Gastroesophageal sphincter (tissue), 4 donors: ENCODE results near the gene YAP1. TPM values are rescaled to one million over a fixed set of nuclear protein-coding genes. Genes with fewer than 3 reads are reported as not detected.

Source experiments
- ATAC-seq: fragments of 150-250 bp; one replicate; pipeline ENCODE4 v1.9.1; 2016; ENCODE audit warnings: mild to moderate bottlenecking, moderate library complexity
- H3K27ac ChIP-seq, 4 donors: fragments of 200-600 bp; sonication (generic) in 3 of 4; 1 replicate in 3 of 4; 2 replicates in 1 of 4; pipeline ENCODE4 v1.5.1; 2016 to 2019
- H3K27me3 ChIP-seq: fragments of 200-600 bp; sonication (generic); one replicate; pipeline ENCODE4 v1.5.1; 2019
- H3K36me3 ChIP-seq, 2 donors: fragments of 200-600 bp; sonication (generic); one replicate each; pipeline ENCODE4 v1.5.1; 2019; ENCODE audit warnings: control low read depth in 1 of 2
- H3K4me1 ChIP-seq, 3 donors: fragments of 200-600 bp; sonication (generic); 1 replicate in 2 of 3; 2 replicates in 1 of 3; pipeline ENCODE4 v1.5.1; 2016 to 2019; ENCODE audit warnings: control low read depth in 2 of 3
- H3K4me3 ChIP-seq, 2 donors: fragments of 200-600 bp; sonication (generic); one replicate each; pipeline ENCODE4 v1.5.1; 2019; ENCODE audit warnings: mild to moderate bottlenecking in 1 of 2, moderate library complexity in 1 of 2
- H3K9me3 ChIP-seq, 3 donors: fragments of 200-600 bp; sonication (generic); one replicate each; pipeline ENCODE4 v1.5.1; 2017 to 2019; ENCODE audit warnings: control low read depth in 2 of 3
- CTCF ChIP-seq, 4 experiments: fragments of 200-600 bp in 2 of 4; fragments of 450-650 bp in 2 of 4; sonication (generic) in 1 of 4; IDR thresholded peaks; one replicate each; pipeline ENCODE4 v1.5.1; 2017 to 2019; ENCODE audit warnings: antibody characterized with exemption in 4 of 4, mild to moderate bottlenecking in 2 of 4, moderate library complexity in 2 of 4
- EP300 ChIP-seq: sonication (generic); formaldehyde crosslinking; IDR thresholded peaks from one replicate; pipeline ENCODE4 v1.6.1; 2017; ENCODE audit warnings: antibody characterized with exemption, mild to moderate bottlenecking
- POLR2A ChIP-seq, 2 donors: fragments of 450-650 bp; IDR thresholded peaks; one replicate each; pipeline ENCODE4 v1.6.1; 2017; ENCODE audit warnings: antibody characterized with exemption in 2 of 2, mild to moderate bottlenecking in 2 of 2, moderate library complexity in 1 of 2
- POLR2AphosphoS5 ChIP-seq: sonication (generic); formaldehyde crosslinking; IDR thresholded peaks from one replicate; pipeline ENCODE4 v1.6.1; 2017; ENCODE audit warnings: antibody characterized with exemption
- WGBS, 2 donors: methylation state at CpG; one replicate each; pipeline ENCODE4 v1.1.5; 2018; ENCODE audit warnings: low coverage in 1 of 2; 5-methylcytosine and 5-hydroxymethylcytosine counted together
- total RNA-seq, 4 donors: library from RNA; depleted of rRNA; stranded (reverse); fragments of >200 nt; gene quantifications; one replicate each; pipeline ENCODE4 v1.1.0, GENCODE V29; 2016

Gene YAP1
- total RNA-seq, 4 donors from 2014 or later: 192 to 323 (median 278) TPM

GRCh38 chr11:102184269-102184987, 74.2 kb downstream of the YAP1 start:
- Histone ChIP-seq H3K9me3 (no peaks in the 10 kb centered on the region), H3K4me3 (no peak overlapping the region), H3K36me3 (no peaks in the 10 kb centered on the region), H3K4me1 (peaks cover 0 to 54% (median 11%) of the 10 kb centered on the region in 3 donors), H3K27me3 (no peaks in the 10 kb centered on the region), H3K27ac (peak overlapping the region in 1 of 4 donors; percentile 20)
- TF ChIP-seq CTCF (IDR thresholded peaks at IDR 0.05): no peak
- no peak for TF ChIP-seq POLR2AphosphoS5
- TF ChIP-seq EP300: no peak
- TF ChIP-seq POLR2A (IDR thresholded peaks at IDR 0.05): no peak
- no peak for ATAC-seq
- 73 to 100% methylated on average over 1 to 3 of the region's 3 CpGs for WGBS, 2 donors

DNA sequence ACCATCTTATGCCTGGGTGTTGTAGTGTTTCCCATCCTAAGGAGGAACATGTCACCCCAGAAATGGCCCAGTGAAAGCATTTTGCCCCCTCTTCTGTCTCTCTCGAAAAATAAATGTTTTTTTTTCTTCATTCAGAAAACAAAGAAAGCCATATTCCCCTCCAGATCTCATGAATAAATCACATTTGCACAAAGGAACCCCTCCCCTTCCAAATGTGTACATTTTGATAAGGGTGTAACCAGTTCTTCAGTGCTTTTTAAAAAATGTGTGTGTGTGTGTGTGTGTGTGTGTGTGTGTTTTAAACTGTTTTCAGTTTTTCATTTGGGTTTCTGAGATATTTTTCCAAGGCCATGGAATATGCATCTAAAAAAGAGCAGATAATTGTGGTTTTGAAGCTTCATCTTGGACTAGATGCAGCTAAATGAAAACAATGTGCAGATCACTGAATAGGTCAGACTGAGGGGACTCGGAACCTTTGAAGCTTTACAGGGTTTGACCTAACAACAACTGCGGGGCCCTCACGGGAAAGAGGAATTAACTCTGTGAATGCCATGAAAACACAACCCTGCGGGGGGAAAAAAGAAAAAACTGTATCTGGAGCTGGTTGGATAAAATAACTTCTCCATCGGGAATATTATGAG, 76.4 kb downstream of the YAP1 start:
- Histone ChIP-seq H3K27me3 (no peaks in the 10 kb centered on the region), H3K27ac (peak overlapping the region in 2 of 4 donors; percentile 35 to 55), H3K4me3 (no peak overlapping the region), H3K4me1 (peaks cover 0 to 49% (median 11%) of the 10 kb centered on the region in 3 donors), H3K36me3 (no peaks in the 10 kb centered on the region), H3K9me3 (no peaks in the 10 kb centered on the region)
- whole genome bisulfite sequencing, 2 donors: 42 to 55% methylated on average over 5 to 6 of the region's 6 CpGs
- no peak for ATAC-seq
- no peak for TF ChIP-seq EP300
- TF ChIP-seq CTCF (IDR thresholded peaks at IDR 0.05): no peak
- TF ChIP-seq POLR2AphosphoS5: no peak
- TF ChIP-seq POLR2A (IDR thresholded peaks at IDR 0.05): no peak

- Histone ChIP-seq H3K27me3 (no peaks in the 10 kb centered on the region), H3K4me3 (no peak overlapping the region), H3K27ac (peak overlapping the region in 3 of 4 donors; percentile 9 to 55 (median 35)), H3K36me3 (no peaks in the 10 kb centered on the region), H3K9me3 (no peaks in the 10 kb centered on the region), H3K4me1 (peaks cover 0 to 49% (median 11%) of the 10 kb centered on the region in 3 donors)
- peak; percentile 31 for ATAC-seq
- TF ChIP-seq CTCF (IDR thresholded peaks at IDR 0.05): no peak
- TF ChIP-seq EP300: no peak
- no peak for TF ChIP-seq POLR2A (IDR thresholded peaks at IDR 0.05)
- TF ChIP-seq POLR2AphosphoS5: no peak
- WGBS, 2 donors: 41 to 63% methylated on average over 5 to 8 of the region's 8 CpGs
Measured at GRCh38 chr11:102187416-102188151, 77.3 kb downstream of the YAP1 start.

DNA sequence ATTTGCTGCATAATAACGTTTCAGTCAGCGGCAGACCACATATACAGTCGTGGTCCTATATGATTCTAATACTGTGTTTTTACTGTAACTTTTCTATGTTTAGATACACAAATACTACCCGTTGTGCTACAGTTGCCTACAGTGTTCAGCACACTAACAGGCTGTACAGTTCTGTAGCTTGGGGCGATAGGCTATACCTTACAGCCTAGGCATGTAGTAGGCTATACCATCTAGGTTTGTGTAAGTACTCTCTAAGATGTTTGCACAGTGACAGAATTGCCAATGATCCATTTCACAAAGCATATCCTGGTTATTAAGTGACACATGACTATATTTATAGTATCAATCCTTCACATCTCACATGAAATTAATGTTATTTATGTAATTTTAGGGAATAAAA, 78.2 kb downstream of the YAP1 start:
- no peaks in the 10 kb centered on the region for H3K9me3 ChIP-seq
- no peaks in the 10 kb centered on the region for H3K27me3 ChIP-seq
- no peaks in the 10 kb centered on the region for H3K36me3 ChIP-seq
- TF ChIP-seq EP300 (no peak), CTCF (IDR thresholded peaks at IDR 0.05) (no peak)
- no peak overlapping the region for H3K4me3 ChIP-seq
- peak overlapping the region in 1 of 4 donors; percentile 35 for H3K27ac ChIP-seq
- peaks cover 0 to 49% (median 11%) of the 10 kb centered on the region in 3 donors for H3K4me1 ChIP-seq
- 73 to 74% methylated on average over 5 of the region's 5 CpGs for WGBS, 2 donors
- ATAC-seq: no peak
